SK-N-SH treated with all-trans-retinoic acid at 6 μM for 48 hours (cell line): ENCODE measurements around the gene LECT2.

ENCODE experiments used
- ATAC-seq: fragments of 200-7000 bp; cut with Tn5 transposase; 3 replicates; pipeline ENCODE4 v1.9.1; 2020; ENCODE audit warnings: mild to moderate bottlenecking, moderate library complexity
- ARNTL ChIP-seq: fragments of 450-650 bp; formaldehyde crosslinking; IDR thresholded peaks from 2 replicates; pipeline ENCODE4 v1.5.0; 2020; ENCODE audit warnings: low read depth, mild to moderate bottlenecking, moderate library complexity, borderline replicate concordance
- BACH2 ChIP-seq: fragments of 250-450 bp; sonication (Bioruptor Pico); IDR thresholded peaks from 2 replicates; pipeline ENCODE4 v1.9.0; 2021; ENCODE audit warnings: mild to moderate bottlenecking, borderline replicate concordance
- CSDC2 ChIP-seq: fragments of 250-450 bp; sonication (Bioruptor Pico); IDR thresholded peaks from 2 replicates; pipeline ENCODE4 v1.5.0; 2020; ENCODE audit warnings: mild to moderate bottlenecking, moderate library complexity
- ESRRG ChIP-seq: fragments of 250-450 bp; sonication (Bioruptor Pico); IDR thresholded peaks from 2 replicates; pipeline ENCODE4 v1.6.1; 2021; ENCODE audit warnings: mild to moderate bottlenecking
- GLIS3 ChIP-seq: fragments of 250-450 bp; sonication (Bioruptor Pico); IDR thresholded peaks from 2 replicates; pipeline ENCODE4 v1.5.0; 2020; ENCODE audit warnings: mild to moderate bottlenecking, moderate library complexity
- OSR1 ChIP-seq: fragments of 250-450 bp; sonication (Bioruptor Pico); IDR thresholded peaks from 2 replicates; pipeline ENCODE4 v1.8.0; 2022; ENCODE audit warnings: moderate library complexity, mild to moderate bottlenecking, inconsistent platforms
- PPARA ChIP-seq: fragments of 250-450 bp; sonication (Bioruptor Pico); IDR thresholded peaks from 2 replicates; pipeline ENCODE4 v1.5.0; 2020; ENCODE audit warnings: mild to moderate bottlenecking, borderline replicate concordance
- SNAI2 ChIP-seq: fragments of 250-450 bp; sonication (Bioruptor Pico); IDR thresholded peaks from 2 replicates; pipeline ENCODE4 v1.5.0; 2020; ENCODE audit warnings: mild to moderate bottlenecking, moderate library complexity
- TCF4 ChIP-seq: fragments of 250-450 bp; sonication (Bioruptor Pico); IDR thresholded peaks from 2 replicates; pipeline ENCODE4 v1.8.0; 2021; ENCODE audit warnings: mild to moderate bottlenecking, moderate library complexity, borderline replicate concordance
- TOX ChIP-seq: fragments of 250-450 bp; sonication (Bioruptor Pico); IDR thresholded peaks from 2 replicates; pipeline ENCODE4 v1.8.0; 2021; ENCODE audit warnings: mild to moderate bottlenecking, moderate library complexity, borderline replicate concordance
- ZC3H10 ChIP-seq: fragments of 250-450 bp; sonication (Bioruptor Pico); IDR thresholded peaks from 2 replicates; pipeline ENCODE4 v1.5.1; 2021; ENCODE audit warnings: mild to moderate bottlenecking, moderate library complexity
- ZFP3 ChIP-seq: fragments of 250-450 bp; sonication (Bioruptor Pico); IDR thresholded peaks from 2 replicates; pipeline ENCODE4 v1.5.0; 2020; ENCODE audit warnings: mild to moderate bottlenecking, moderate library complexity
- ZFP30 ChIP-seq: fragments of 450-650 bp; formaldehyde crosslinking; IDR thresholded peaks from 2 replicates; pipeline ENCODE4 v1.5.0; 2022; ENCODE audit warnings: mild to moderate bottlenecking, moderate library complexity
- ZNF565 ChIP-seq: fragments of 450-650 bp; formaldehyde crosslinking; conservative IDR thresholded peaks from 2 replicates; pipeline ENCODE4 v1.5.0; 2020; ENCODE audit warnings: low read depth, mild to moderate bottlenecking, moderate library complexity
- ZNF70 ChIP-seq: fragments of 450-650 bp; formaldehyde crosslinking; IDR thresholded peaks from 2 replicates; pipeline ENCODE4 v1.5.0; 2020; ENCODE audit warnings: mild to moderate bottlenecking, moderate library complexity
- ZNF8 ChIP-seq: fragments of 450-650 bp; formaldehyde crosslinking; IDR thresholded peaks from 2 replicates; pipeline ENCODE4 v1.5.0; 2020; ENCODE audit warnings: mild to moderate bottlenecking, moderate library complexity
- TF ChIP-seq, protein P1 (sequence below): fragments of 250-450 bp; sonication (Bioruptor Pico); IDR thresholded peaks from 2 replicates; pipeline ENCODE4 v1.5.0; 2020; ENCODE audit warnings: mild to moderate bottlenecking, moderate library complexity
- TF ChIP-seq, protein P2 (sequence below): fragments of 250-450 bp; sonication (Bioruptor Pico); IDR thresholded peaks from 2 replicates; pipeline ENCODE4 v1.8.0; 2020; ENCODE audit warnings: mild to moderate bottlenecking, moderate library complexity, borderline replicate concordance
- TF ChIP-seq, protein P3 (sequence below): fragments of 250-450 bp; sonication (Bioruptor Pico); IDR thresholded peaks from 2 replicates; pipeline ENCODE4 v1.5.1; 2021; ENCODE audit warnings: mild to moderate bottlenecking, moderate library complexity
- TF ChIP-seq, protein P4 (sequence below): fragments of 250-450 bp; sonication (Bioruptor Pico); IDR thresholded peaks from 2 replicates; pipeline ENCODE4 v1.8.0; 2021; ENCODE audit warnings: low read depth, mild to moderate bottlenecking, moderate library complexity, borderline replicate concordance

LECT2 gene

DNA sequence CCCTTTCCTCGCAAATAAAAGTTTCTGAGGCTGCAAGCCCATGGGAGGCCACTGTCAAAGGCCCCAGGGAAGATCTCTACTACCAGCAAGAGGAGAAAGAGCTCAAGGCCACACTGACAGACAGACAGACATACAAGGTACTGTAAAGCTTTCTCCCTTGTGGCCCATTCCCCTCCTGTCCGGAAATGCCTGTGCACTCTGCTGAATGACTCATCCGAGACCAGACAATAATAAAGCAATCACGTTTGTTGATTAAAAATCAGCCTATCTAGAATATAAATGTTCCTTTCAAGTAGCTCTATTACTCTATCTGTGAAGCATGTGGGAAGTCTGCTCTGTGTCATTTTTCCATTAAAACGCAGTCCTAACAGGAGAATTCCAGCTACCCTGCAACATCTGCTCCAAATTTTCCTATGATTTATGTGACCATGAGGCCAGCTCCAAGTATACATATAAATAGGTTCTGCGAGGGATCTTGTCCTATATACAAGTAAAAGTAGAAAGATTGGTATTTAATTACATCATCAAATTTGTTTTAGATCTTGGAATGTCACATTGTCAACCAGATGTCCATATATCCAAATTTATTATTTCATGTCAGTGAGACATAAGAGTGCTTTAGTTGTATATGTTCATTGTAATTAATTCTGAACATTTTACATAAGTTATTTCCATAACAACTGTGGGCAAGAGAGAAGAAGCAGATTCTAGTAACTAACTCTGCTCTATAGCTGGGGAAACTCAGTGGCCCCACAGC lies 39.3 kb upstream of the LECT2 start (continued):
- TF ChIP-seq, protein P1, sequence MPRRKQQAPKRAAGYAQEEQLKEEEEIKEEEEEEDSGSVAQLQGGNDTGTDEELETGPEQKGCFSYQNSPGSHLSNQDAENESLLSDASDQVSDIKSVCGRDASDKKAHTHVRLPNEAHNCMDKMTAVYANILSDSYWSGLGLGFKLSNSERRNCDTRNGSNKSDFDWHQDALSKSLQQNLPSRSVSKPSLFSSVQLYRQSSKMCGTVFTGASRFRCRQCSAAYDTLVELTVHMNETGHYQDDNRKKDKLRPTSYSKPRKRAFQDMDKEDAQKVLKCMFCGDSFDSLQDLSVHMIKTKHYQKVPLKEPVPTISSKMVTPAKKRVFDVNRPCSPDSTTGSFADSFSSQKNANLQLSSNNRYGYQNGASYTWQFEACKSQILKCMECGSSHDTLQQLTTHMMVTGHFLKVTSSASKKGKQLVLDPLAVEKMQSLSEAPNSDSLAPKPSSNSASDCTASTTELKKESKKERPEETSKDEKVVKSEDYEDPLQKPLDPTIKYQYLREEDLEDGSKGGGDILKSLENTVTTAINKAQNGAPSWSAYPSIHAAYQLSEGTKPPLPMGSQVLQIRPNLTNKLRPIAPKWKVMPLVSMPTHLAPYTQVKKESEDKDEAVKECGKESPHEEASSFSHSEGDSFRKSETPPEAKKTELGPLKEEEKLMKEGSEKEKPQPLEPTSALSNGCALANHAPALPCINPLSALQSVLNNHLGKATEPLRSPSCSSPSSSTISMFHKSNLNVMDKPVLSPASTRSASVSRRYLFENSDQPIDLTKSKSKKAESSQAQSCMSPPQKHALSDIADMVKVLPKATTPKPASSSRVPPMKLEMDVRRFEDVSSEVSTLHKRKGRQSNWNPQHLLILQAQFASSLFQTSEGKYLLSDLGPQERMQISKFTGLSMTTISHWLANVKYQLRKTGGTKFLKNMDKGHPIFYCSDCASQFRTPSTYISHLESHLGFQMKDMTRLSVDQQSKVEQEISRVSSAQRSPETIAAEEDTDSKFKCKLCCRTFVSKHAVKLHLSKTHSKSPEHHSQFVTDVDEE (CRISPR knock-in tag) = peak; percentile 99
- TF ChIP-seq ZNF70 (CRISPR knock-in tag) = peak; percentile 62
- peak; percentile 3 for TF ChIP-seq SNAI2 (CRISPR knock-in tag)
- TF ChIP-seq OSR1 (CRISPR knock-in tag) = no peak
- TF ChIP-seq GLIS3 (CRISPR knock-in tag) = peak; percentile 90
- peak; percentile 53 for TF ChIP-seq ZNF8 (CRISPR knock-in tag)
- peak; percentile 79 for TF ChIP-seq ZC3H10 (CRISPR knock-in tag)
- TF ChIP-seq, protein P2, sequence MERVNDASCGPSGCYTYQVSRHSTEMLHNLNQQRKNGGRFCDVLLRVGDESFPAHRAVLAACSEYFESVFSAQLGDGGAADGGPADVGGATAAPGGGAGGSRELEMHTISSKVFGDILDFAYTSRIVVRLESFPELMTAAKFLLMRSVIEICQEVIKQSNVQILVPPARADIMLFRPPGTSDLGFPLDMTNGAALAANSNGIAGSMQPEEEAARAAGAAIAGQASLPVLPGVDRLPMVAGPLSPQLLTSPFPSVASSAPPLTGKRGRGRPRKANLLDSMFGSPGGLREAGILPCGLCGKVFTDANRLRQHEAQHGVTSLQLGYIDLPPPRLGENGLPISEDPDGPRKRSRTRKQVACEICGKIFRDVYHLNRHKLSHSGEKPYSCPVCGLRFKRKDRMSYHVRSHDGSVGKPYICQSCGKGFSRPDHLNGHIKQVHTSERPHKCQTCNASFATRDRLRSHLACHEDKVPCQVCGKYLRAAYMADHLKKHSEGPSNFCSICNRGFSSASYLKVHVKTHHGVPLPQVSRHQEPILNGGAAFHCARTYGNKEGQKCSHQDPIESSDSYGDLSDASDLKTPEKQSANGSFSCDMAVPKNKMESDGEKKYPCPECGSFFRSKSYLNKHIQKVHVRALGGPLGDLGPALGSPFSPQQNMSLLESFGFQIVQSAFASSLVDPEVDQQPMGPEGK (CRISPR knock-in tag) = peak; percentile 88
- TF ChIP-seq, protein P3, sequence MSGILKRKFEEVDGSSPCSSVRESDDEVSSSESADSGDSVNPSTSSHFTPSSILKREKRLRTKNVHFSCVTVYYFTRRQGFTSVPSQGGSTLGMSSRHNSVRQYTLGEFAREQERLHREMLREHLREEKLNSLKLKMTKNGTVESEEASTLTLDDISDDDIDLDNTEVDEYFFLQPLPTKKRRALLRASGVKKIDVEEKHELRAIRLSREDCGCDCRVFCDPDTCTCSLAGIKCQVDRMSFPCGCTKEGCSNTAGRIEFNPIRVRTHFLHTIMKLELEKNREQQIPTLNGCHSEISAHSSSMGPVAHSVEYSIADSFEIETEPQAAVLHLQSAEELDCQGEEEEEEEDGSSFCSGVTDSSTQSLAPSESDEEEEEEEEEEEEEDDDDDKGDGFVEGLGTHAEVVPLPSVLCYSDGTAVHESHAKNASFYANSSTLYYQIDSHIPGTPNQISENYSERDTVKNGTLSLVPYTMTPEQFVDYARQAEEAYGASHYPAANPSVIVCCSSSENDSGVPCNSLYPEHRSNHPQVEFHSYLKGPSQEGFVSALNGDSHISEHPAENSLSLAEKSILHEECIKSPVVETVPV (CRISPR knock-in tag) = peak; percentile 98

DNA sequence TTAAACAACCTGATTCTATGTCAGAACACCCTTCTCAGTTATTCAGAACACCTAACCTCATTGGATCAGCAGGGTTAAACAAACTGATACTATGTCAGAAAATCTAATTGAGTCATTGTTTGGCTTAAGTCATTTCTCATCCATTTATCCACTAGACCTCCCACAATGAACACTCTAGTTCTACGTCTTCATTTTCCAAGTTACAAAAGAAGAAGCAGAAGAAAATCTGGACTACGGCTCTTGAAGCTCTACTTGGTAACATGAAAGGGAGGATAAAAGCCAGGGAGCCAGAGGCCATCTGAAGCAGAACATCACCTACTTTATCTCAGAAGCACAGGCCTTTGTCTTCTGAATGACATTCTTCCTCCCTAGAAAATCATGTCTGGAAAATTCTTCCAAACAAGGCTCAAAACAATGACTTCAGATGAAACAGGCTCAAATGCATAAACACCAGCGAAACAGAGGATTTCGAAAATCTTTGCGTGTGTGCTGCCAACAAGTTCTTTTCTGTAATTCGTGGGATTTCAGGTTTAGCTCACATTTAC lies 38.6 kb upstream of the LECT2 start:
- peak; percentile 5; the same call in 2 of the 3 replicates for ATAC-seq
- no peak for TF ChIP-seq ZNF565
- no peak for TF ChIP-seq TOX (CRISPR knock-in tag)
- TF ChIP-seq, protein P4, sequence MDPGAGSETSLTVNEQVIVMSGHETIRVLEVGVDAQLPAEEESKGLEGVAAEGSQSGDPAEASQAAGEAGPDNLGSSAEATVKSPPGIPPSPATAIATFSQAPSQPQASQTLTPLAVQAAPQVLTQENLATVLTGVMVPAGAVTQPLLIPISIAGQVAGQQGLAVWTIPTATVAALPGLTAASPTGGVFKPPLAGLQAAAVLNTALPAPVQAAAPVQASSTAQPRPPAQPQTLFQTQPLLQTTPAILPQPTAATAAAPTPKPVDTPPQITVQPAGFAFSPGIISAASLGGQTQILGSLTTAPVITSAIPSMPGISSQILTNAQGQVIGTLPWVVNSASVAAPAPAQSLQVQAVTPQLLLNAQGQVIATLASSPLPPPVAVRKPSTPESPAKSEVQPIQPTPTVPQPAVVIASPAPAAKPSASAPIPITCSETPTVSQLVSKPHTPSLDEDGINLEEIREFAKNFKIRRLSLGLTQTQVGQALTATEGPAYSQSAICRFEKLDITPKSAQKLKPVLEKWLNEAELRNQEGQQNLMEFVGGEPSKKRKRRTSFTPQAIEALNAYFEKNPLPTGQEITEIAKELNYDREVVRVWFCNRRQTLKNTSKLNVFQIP = no peak
- no peak for TF ChIP-seq ESRRG
- TF ChIP-seq BACH2 (CRISPR knock-in tag) = no peak
- no peak for TF ChIP-seq ZFP30 (CRISPR knock-in tag)
- no peak for TF ChIP-seq ARNTL
- no peak for TF ChIP-seq PPARA
- no peak for TF ChIP-seq CSDC2
- no peak for TF ChIP-seq GLIS3 (CRISPR knock-in tag)
- TF ChIP-seq ZNF8 (CRISPR knock-in tag) = no peak
- TF ChIP-seq TCF4 = no peak
- no peak for TF ChIP-seq ZNF70 (CRISPR knock-in tag)
- TF ChIP-seq SNAI2 (CRISPR knock-in tag) = no peak
- no peak for TF ChIP-seq ZFP3 (CRISPR knock-in tag)
- TF ChIP-seq OSR1 (CRISPR knock-in tag) = no peak

DNA sequence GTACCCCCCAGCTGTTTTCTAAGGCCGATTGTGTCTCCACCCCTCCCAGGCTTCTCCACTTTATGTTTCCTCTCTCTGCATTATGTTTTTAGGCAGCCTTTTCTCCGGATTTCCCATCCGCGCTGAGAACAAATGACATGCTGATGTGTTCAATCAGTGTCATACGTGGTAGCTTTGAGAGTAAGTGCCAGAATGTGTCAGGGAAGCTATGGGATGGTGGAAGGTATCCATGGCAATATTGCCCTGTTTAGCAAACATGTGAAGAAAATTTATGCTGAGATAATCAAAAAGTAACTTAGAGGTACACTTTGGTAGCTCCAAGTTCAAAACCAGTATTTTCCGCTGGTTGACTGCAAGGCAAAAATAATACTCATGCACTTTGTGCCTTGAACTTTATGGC lies 36.6 kb upstream of the LECT2 start:
- TF ChIP-seq, protein P4 = no peak
- TF ChIP-seq, all 23 proteins: peak for 0

More for the DNA sequence above, 36.6 kb upstream of the LECT2 start:
- ATAC-seq = no peak
